Stimulated activated naive CD4-positive, alpha-beta T cell (primary cell): Measurements from ENCODE around the gene UPF3A.
"Not testable (repeated sequence)": the region's sequence is repeated elsewhere in the genome, so short reads cannot be mapped to it uniquely, and the experiment has no call there.

Experiments used
- DNase-seq, 6 experiments: peaks; one replicate each; lab custom pipeline; 2025; lab: John Stamatoyannopoulos, UW

UPF3A gene

DNA sequence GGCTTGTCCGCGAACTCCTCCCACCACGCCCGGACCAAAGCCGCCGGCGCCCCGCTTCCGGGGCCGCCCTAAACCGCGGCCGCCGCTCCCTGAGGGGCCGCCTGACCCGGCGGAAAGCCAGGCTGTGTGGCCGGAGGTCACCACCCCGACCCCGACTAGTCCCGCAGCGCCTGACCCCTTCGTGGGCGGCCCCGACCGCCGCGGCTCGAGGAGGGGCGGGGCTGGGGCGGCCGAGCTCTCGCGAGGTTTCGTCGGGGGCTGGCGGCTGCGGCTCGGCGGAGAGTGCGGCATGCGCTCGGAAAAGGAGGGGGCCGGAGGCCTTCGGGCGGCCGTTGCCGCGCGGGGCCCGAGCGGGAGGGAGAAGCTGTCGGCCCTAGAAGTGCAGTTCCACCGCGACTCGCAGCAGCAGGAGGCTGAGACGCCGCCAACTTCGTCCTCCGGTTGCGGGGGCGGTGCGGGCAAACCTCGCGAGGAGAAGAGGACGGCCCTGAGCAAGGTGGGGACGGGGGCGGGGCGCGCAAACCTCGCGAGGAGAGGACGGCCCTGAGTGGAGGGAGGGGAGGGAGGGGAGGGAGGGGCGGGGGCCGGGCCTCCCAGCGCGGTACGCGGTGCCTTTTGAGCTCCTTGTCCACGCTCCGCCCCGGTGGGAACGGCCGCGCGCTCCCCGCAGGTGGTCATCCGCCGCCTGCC, at the start of gene UPF3A:
TSS of gene UPF3A (plus strand) at position 251 of the 690 bp plus-strand sequence. CDS start at position 290, 39 bp downstream.
- peak; percentile 90 to 99 (median 93) for DNase-seq

DNA sequence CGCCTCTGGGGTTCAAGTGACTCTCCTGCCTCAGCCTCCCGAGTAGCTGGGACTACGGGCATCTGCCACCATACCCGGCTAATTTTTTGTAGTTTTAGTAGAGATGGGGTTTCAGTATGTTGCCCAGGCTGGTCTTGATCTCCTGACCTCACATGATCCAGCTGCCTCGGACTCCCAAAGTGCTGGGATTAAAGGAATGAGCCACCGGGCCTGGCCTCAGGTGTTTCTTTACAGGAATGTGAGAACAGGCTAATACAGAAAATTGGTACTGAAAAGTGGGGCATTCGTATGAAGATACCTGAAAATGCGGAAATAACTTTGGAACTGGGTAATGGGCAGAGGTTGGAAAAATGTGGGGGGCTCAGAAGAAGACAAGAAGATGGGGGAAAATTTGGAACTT, 49.5 kb upstream of the UPF3A start:
- no peak for DNase-seq

- DNase-seq: no peak
Measured at GRCh38 chr13:114234266-114234644, 47.1 kb upstream of the UPF3A start.

GRCh38 chr13:114234645-114235421, 46.6 kb upstream of the UPF3A start, which contains the start of gene CDC16:
Gene CDC16 (plus strand): TSS chr13:114234897. CDS start chr13:114235085, 188 bp downstream.
- peak; percentile 58 to 82 (median 70) for DNase-seq

GRCh38 chr13:114235697-114236096, 45.7 kb upstream of the UPF3A start:
- DNase-seq: no peak

- DNase-seq: no peak
Measured at GRCh38 chr13:114236227-114236626, 45.2 kb upstream of the UPF3A start.

- DNase-seq: no peak
Measured at GRCh38 chr13:114237415-114238112, 43.8 kb upstream of the UPF3A start.

GRCh38 chr13:114241918-114242317, 39.5 kb upstream of the UPF3A start:
- DNase-seq: no peak

DNA sequence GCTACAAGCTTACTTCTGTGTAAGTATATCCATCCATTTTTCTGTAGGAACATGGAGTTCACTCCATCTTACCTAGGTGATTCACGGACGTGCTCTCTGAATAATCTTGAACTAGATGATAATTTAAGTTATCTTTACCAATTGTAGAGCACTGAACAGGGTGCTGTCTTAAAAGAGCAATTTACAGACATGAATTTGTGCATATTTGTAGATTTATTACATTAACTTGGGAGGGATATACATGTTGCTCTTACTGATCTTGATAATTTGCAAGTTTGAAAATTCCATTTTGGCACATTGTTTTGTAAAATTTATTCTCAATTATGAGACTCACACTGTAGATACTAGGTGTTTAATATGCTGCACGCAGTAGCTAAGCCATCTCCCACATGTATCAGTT, 37.4 kb upstream of the UPF3A start:
- no peak for DNase-seq

DNA sequence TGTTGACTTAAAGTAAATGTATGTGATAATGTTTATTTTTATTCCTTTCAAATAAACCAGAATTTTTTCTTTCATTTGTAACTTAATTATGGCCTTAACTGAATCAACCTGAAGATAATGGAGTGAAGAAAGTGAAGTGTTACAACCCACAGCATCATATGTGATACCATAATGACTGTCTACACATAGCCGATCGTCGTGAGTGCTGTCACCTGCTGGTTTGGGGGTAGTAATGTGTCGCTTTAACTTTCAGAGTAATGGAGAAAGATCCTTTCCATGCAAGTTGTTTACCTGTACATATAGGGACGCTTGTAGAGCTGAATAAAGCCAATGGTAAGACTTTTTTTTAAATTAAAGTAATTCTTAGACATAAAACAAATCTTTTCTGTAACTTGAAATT, 36.8 kb upstream of the UPF3A start:
- no peak for DNase-seq

DNA sequence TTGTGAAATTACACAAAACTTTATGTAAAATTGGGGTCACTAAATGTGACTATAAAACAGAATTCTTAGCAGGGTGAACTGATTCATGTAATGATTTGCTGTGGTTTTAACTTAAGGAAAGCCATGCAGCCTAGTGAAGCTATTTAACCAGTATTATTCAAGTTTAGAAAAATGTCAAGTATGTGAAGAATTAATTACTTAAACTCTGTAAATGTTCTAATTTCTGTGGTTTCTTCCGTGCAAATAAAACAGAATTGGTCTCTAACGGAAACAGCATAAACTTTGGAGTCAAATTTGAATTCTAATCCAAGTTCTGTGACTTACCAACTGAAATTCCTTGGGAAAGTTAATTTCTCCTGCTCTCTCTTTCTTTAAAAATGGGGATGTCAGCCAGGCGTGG, 33.4 kb upstream of the UPF3A start:
- DNase-seq: no peak

DNA sequence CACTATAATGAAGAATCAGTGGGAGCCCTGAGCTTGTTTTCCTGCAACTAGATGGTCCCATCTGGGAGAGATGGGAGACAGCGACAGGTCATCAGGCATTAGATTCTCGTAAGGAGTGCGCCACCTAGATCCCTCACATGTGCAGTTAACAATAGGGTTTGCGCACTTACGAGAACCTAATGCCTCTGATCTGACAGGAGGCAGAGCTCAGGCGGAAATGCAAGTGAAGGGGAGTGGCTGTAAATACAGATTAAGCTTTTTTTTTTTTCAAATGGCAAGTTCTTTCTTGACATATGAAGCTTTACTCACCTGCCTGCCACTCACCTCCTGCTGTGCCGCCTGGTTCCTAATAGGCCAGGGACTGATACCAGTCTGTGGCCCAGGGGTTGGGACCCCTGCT, 32.3 kb upstream of the UPF3A start:
- DNase-seq: no peak

DNA sequence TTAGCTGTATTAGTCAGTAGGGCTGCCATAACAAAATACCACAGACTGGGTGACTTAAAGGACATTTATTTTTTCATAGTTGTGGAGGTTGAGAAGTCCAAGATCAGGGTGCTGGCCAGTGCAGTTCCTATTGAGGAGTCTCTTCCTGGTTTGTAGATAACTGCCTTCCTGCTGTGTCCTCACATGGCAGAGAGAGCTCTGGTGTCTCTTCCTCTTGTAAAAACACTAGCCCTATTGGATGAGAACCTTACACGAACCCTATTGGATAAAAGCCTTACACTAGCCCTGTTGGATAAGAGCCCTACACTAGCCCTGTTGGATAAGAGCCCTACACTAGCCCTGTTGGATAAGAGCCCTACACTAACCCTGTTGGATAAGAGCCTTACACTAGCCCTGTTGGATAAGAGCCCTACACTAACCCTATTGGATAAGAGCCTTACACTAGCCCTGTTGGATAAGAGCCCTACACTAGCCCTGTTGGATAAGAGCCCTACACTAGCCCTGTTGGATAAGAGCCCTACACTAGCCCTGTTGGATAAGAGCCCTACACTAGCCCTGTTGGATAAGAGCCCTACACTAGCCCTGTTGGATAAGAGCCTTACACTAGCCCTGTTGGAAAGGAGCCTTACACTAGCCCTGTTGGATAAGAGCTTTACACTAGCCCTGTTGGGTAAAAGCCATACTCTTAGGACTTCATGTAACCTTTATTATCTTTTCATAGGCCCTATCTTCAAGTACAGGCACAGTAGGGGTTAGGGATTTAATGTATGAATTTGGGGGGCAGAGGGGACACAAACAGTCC, 29.6 kb upstream of the UPF3A start:
- not testable (repeated sequence) for DNase-seq

DNA sequence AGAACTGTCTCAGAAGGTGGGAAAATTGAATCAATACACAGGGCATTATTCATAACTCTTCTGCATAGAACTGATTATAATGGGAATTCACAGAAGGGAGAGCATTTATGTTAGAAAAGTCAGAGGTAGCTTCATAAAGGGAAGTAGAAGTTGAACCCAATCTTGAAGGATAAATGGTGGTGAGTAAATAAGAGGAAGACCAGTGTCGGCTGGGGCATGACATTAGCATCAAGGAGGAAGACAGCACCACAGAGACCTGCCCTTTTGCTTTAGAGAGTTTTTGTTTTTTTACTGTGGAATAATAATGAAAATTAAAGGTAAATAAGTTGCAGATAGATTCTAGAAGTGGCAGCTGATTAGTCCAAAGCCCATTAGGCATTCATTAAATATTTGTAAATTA, 24.9 kb upstream of the UPF3A start:
- DNase-seq: no peak

- DNase-seq: no peak
Measured at GRCh38 chr13:114257014-114257413, 24.4 kb upstream of the UPF3A start.

DNA sequence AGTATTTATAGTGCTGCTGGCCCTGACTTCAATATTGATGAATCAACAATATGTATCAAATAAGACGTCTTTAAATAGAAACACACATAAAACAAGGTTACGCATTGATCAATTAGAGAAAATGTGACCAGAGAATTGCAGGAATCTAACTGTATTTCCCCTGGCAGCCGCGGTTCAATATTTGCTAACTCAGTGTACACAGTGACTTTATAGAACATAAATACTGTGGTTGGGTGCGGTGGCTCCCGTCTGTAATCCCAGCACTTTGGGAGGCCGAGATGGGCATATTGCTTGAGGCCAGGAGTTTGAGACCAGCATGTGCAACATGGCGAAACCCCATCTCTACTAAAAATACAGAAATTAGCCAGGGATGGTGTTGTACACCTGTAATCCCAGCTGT, 22.8 kb upstream of the UPF3A start:
- no peak for DNase-seq

DNA sequence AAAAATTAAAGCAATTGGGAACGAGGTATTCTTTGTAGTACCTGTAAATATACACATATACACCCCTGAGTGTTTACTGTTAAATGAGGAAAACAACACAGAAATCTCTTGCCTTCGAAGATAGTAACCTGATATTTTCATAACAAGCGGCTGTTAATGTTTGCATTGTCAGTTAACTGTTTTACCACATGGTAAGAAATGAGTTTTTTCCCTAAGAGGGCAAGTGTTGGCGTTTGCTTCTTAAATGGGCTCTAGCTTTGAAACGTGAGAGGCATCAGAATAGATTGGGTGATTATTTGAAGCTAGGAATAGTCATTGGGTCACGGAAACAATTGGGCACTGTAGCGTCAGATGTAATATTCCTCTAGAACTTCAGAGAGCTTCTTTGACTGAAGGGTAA, 22.0 kb upstream of the UPF3A start:
- DNase-seq: no peak

GRCh38 chr13:114259974-114260373, 21.4 kb upstream of the UPF3A start:
- no peak for DNase-seq

GRCh38 chr13:114260814-114261213, 20.6 kb upstream of the UPF3A start:
- no peak for DNase-seq

GRCh38 chr13:114261328-114261965, 20.0 kb upstream of the UPF3A start:
- DNase-seq: no peak

DNA sequence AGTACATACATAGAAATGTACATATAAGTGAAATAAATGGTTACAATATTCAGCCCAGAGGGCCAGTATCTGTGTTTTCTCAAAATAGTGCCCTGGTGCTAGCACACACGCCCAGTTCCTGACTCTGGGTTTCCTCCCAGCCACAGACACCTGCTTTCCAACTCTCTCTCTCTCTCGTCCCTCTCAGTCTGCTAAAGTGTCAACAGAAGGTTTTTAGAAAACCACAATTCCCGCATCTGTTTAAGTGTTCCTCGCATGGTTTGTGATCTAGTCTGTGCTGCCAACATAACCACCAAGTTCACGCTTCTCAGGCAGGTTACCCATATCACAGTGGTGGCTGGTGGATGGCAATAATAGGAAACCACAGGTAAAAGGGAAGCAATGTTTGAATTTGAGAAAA, 17.8 kb upstream of the UPF3A start:
- DNase-seq: no peak
